ENCODE results near the gene GSTM1.
"Not testable (repeated sequence)": the region's sequence is repeated elsewhere in the genome, so short reads cannot be mapped to it uniquely, and the experiment has no call there.

GSTM1 gene

DNA sequence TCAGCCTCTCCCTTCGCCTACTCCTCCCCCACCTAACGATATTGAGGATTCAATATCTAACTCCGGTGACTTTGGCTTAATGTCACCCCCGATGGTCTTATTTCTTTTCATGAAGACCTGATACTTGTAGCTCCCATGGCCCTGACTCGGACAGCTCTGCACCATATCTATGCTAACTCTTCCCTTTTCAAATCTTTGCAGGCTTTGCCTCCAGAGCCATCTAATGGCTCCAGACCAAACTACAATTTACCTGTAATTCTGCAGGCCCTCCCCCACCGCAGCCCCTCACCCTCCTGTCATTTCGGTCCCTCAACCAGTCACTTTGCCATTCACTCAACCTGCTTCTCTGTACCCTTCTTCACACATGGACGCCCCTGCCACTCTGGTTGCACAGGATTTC, 16.6 kb downstream of the GSTM1 start:
- DNase-seq = no peak

DNA sequence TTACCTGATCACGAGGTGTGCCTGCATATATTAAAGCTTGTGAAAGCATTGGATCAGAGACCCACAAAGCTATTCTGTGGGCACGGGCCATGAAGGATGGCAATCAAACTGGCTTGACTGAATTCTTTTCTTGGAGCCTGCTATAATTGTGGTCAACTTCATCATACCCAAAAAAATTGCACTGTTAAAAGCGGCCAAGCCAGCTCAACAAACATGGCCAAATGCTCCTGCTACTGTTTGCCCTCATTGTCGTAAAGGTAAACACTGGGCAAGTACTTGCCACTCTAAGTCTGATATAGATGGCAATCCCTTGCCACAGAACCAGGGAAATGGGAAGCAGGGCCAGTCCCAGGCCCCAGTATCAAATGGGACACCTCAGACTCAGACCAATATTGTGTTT, 17.8 kb downstream of the GSTM1 start:
- DNase-seq = no peak

DNA sequence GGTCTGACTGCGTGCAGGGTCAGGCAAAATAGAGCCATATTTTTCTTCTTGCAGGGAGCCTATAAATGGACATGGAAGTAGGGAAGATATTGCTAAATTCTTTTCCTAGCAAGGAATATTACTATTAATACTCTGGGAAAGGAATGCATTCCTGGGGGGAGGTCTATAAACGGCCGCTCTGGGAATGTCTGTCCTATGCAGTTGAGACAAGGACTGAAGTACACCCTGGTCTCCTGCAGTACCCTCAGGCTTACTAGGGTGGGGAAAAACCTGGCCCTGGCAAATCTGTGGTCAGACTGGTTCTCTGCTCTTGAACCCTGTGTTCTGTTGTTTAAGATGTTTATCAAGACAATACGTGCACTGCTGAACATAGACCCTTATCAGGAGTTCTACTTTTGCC, 21.3 kb downstream of the GSTM1 start:
- DNase-seq = not testable (repeated sequence)

- not testable (repeated sequence) for DNase-seq
Observed at GRCh38 chr1:109709822-109710221, 22.2 kb downstream of the GSTM1 start.

DNA sequence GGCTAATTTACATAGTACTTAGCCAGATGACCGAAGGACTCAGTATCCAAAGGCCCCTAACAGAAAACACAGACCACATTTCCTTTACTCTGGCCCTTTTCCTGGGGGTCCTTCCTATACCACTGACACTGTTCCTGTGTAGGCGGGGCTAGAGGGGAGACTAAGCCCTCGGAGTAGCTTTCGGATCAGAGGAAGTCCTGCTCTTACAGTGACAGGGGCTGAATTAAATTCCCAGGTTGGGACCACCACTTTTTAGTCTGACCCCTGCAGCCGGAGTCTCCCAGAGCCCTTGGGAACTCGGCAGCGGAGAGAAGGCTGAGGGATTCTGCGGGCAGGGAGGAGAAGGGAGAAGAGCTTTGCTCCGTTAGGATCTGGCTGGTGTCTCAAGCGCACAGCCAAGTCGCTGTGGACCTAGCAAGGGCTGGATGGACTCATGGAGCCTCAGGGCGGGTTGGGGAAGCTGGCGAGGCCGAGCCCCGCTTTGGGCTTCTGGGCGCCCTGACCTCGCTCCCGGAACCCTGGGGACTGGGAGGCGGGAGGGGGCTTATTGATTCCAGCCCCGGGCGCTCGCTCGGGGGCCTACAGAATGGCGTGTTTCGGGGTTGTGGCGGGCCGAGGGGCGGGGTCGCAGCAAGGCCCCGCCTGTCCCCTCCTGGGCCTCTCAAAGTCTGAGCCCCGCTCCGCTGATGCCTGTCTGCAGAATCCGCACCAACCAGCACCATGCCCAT, 24.1 kb downstream of the GSTM1 start, which contains the start of gene GSTM5:
Gene GSTM5 (plus strand): TSS at position 659 of the 728 bp plus-strand sequence. CDS start 62 bp downstream, at position 721.
- not testable (repeated sequence) for DNase-seq

DNA sequence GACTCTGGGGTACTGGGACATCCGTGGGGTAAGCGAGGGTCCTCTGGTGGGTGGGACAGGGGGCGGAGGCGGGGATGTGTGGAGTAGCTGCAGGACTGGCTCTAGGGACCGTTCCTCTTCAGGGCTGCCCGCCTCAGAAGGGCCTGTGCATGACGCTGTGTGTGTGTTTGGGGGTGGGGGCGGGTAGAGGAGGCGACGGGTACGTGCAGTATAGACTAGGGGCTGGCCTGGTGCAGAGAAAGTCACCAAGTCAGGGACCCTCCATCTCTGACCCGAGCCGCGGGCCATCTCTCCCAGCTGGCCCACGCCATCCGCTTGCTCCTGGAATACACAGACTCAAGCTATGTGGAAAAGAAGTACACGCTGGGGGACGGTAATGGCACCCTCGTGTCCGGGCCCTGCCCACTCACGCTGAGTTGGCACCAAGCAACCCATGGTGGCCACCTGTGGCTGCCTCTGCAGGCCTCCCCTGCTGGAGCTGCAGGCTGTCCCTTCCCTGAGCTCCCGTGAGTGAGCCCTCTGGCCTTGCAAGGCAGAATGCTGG, 24.8 kb downstream of the GSTM1 start:
- no peak for DNase-seq

DNA sequence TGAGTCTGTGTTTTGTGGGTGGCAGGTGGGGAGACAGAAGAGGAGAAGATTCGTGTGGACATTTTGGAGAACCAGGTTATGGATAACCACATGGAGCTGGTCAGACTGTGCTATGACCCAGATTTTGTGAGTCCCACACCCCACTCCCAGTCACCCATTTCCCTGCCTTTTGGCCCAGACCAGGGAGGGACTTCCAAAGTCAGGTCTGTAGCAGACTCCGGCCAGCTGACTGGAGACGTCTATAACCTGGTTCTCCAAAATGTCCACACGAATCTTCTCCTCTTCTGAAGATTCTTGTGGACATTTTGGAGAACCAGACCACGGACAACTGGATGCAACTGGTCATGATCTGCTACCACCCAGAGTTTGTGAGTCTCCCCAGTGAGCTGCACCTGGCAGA, 26.0 kb downstream of the GSTM1 start:
- DNase-seq = no peak

GRCh38 chr1:109714661-109715372, 27.2 kb downstream of the GSTM1 start:
- DNase-seq = no peak

DNA sequence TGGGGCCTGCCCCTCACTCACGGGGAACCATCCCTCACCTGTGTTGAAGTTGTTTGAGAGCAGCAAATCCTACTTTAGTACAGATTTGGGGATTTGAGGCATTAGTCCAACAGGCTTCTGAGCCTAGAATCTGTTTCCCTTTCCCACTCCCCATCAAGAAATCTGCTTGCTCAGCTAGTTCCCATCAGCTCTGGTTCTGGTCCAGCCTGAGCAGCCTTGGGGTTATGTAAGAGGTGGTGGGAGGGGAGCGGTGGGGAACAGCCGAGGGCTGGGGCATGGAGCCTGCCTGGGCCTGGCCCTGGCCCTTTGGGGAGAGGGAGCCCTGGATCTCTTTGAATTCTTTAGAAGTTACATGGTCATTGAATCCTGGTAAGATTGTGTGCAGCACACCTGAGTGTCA, 28.5 kb downstream of the GSTM1 start:
- no peak for DNase-seq

DNA sequence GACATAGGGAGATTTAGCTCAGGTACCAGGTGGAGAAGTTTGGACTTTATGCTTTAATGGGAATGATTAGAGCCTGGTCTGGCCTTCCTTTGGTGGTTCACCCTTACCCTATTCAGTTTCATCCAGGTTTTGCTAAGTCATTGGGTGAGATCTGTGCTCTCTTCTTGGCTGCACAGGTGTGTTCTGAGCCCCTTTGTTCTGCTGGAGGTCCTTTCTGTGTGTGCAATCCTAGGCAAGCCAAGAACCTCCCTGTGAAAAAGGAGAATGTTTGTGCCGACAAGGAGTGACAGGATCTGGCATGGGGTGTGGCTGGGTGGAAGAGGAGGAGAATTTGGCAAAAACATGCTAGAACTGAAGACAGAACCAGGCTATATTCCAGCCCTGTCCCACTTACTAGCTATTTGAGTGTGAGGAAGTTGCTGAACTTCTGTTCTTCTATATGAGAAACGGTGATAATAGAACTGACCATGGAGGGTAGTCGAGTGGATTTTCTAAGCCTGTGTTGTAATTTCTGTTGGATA, 29.0 kb downstream of the GSTM1 start:
- DNase-seq = no peak

GRCh38 chr1:109717729-109718128, 30.1 kb downstream of the GSTM1 start:
- no peak for DNase-seq

DNA sequence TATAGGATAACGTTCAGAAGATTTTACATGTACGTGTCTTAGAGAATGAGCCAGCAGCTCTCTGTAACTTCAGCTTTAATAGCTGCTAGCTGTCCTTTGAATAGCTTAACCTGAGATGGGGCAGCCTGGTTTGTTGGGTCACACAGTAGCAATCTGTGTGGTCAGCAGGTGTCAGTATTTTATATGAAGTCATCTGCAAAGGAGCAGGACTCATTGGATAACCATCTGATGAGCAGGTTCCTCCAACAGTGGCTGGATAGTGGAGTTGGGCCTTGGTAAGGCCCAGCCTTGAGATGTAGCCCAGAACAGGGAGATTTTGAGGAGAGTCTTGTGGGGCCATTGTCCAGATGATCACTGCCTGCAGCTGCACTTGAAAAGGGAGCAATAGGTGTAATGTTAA, 30.9 kb downstream of the GSTM1 start:
- DNase-seq = no peak

- DNase-seq = no peak
Observed at GRCh38 chr1:109719337-109719837, 31.8 kb downstream of the GSTM1 start.

DNA sequence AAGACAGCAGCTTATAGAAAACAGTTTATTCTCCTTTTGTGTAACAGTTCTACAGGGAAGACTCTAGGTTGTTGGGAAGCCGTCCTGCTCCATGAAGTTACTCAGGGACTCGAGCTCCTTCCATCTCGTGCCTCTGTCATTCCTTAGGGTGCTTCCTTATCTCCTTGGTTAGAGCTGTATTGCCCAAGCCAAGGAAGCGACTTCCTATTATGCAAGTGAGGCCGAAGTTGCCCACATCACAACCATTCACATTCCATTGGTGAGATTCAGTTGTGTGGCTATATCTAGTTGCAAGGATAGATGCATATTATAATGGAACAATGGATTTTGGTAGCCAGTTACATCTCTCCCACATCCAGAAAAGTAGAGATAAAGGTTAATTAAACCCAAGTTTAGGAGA, 33.4 kb downstream of the GSTM1 start:
- DNase-seq = no peak

DNA sequence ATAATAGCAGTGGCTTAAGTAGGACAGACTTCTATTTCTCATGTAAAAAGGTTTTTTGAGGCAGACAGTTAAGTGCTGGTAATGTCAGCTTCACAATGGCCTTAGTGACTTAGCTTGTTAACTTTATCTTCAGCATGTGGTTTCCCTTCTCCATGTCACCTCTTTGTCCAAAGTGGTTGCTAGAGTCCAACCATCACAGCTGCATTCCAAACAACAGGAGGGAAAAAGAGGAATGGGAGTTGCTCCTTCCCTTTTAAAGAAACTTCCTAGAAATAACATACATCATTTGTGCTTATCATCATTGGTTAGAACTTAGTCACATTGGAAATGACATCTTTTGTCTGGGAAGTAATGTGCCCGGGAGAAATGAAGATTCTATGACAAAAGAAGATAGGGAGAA, 34.4 kb downstream of the GSTM1 start:
- no peak for DNase-seq

- DNase-seq = no peak
Observed at GRCh38 chr1:109722908-109723691, 35.5 kb downstream of the GSTM1 start.

GRCh38 chr1:109724933-109725332, 37.3 kb downstream of the GSTM1 start:
- no peak for DNase-seq

GRCh38 chr1:109725510-109725909, 37.9 kb downstream of the GSTM1 start:
- DNase-seq = no peak

- no peak for DNase-seq
Observed at GRCh38 chr1:109726007-109726406, 38.4 kb downstream of the GSTM1 start.

DNA sequence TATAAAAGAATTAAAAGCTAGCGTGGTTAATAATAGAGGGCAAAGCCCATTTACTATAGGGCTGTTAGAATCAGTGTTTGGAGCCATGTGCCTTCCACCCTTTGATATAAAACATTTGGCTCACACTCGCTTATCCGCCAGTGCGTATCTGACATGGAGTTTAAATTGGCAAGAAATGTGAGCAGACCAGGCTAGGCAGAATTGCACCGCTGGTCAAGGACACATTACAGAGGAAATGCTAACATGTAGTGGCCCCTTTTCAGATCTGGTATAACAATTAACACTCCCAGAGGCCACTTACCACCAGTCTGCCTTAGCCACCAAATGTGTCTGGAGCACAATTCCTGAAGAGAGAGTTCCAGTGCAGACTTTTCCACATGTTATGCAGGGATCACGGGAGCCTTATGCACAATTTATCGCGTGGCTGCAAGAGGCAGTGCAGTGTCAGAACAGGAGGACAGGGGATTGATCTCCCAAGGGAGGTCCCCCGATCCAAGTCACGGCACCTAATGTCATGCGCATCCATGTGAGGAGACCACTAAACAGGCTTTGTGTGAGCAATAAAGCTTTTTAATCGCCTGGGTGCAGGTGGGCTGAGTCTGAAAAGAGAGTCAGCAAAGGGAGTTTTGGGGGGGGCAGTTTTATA, 39.2 kb downstream of the GSTM1 start:
- no peak for DNase-seq

DNA sequence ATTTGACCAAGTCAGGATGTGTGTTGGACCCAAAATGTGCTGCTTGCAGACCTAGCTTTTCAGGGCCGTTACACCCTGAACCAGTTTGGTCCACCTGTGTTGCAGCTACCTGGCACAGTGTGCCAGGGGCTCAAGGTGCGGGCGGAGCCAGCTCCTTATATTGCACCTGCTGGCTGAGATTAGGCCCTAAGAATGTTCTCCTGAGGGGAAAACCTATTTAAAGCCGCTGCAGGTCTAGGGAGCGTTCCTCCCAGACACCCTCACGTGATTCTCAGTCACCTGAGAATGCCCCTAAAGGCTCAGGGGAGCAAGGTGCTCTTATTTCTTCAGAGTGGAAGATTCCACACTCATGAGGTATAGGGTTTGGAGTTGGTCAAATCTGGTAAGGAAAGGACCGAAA, 41.3 kb downstream of the GSTM1 start:
- no peak for DNase-seq

GRCh38 chr1:109730666-109731065, 43.0 kb downstream of the GSTM1 start:
- no peak for DNase-seq
